H1 (cell line): ENCODE results near the gene KAT8. TPM values are rescaled to one million over a fixed set of nuclear protein-coding genes. Genes with fewer than 3 reads are reported as not detected.

Source experiments
- GABPA ChIP-seq: IDR thresholded peaks from 2 replicates; pipeline ENCODE4 v1.6.1; 2011; ENCODE audit warnings: mild to moderate bottlenecking, low read length, moderate library complexity, borderline replicate concordance; ENCODE audit not compliant: insufficient read depth
- HDAC2 ChIP-seq, 2 experiments: fragments of 300-600 bp in 1 of 2; sonication (generic) in 1 of 2; IDR thresholded peaks; 2 replicates each; pipeline ENCODE4 v1.6.1; 2011 to 2012; ENCODE audit warnings: low read depth in 2 of 2, low read length in 2 of 2, mild to moderate bottlenecking in 2 of 2, moderate library complexity in 2 of 2, borderline replicate concordance in 1 of 2, inconsistent platforms in 1 of 2
- SP4 ChIP-seq: IDR thresholded peaks from 2 replicates; pipeline ENCODE4 v1.6.1; 2012; ENCODE audit warnings: low read length, inconsistent platforms
- ZNF274 ChIP-seq: IDR thresholded peaks from 2 replicates; pipeline ENCODE4 v1.7.0; 2012; ENCODE audit warnings: low read length, borderline replicate concordance; ENCODE audit errors: extremely low read depth
- polyA plus RNA-seq, 7 experiments: library from polyadenylated mRNA; depleted of rRNA in 3 of 7; stranded (reverse) in 5 of 7; unstranded in 2 of 7; fragments of >200 nt in 5 of 7; fragments of 200-250 nt in 2 of 7; gene quantifications; 1 replicate in 5 of 7; 2 replicates in 1 of 7; 4 replicates in 1 of 7; pipeline versions ENCODE4 v1.2.1 to v1.2.3, GENCODE V29; 2011 to 2013; ENCODE audit warnings: missing spikeins in 2 of 7, mixed read lengths in 2 of 7
- total RNA-seq: library from RNA; stranded (reverse); fragmentation: NEBNext Ultra II Directional; extraction: Animal tissue kit (Norgen Biotek cat#: 25700); gene quantifications from 2 replicates; pipeline ENCODE4 v1.2.1, GENCODE V29; 2021

KAT8 gene
- total and polyA plus RNA-seq, 2 of the 8 experiments (the other 6 are each of a cell fraction or from before 2014, with no cell fraction given), result 52.6 to 61.6 TPM

- TF ChIP-seq ZNF274, result no peak
- no peak for TF ChIP-seq SP4
- TF ChIP-seq HDAC2 (IDR thresholded peaks at IDR 0.05; ENCODE audit: borderline replicate concordance in 1 of 2, low read depth in 2 of 2, low read length in 2 of 2), result no peak
- TF ChIP-seq GABPA, result no peak
Observed at GRCh38 chr16:31107465-31107867, 10.0 kb upstream of the KAT8 start (continued).
